Mesendoderm (in vitro differentiated cells): ENCODE measurements around the gene MYO15B.
"Not testable (repeated sequence)": the region's sequence is repeated elsewhere in the genome, so short reads cannot be mapped to it uniquely, and the experiment has no call there.

Experiments used
- DNase-seq: peaks from one replicate; pipeline ENCODE4 v3.0.0; 2013
- H2AK5ac ChIP-seq: 2 replicates; pipeline ENCODE4 v1.6.1; 2013; ENCODE audit warnings: low read length, inconsistent platforms
- H2BK120ac ChIP-seq: 2 replicates; pipeline ENCODE4 v1.6.1; 2013; ENCODE audit warnings: low read depth, mild to moderate bottlenecking, low read length, moderate library complexity, mixed read lengths
- H2BK15ac ChIP-seq: replicated peaks from 2 replicates; pipeline ENCODE4 v1.6.1; 2013; ENCODE audit warnings: low read depth, mild to moderate bottlenecking, moderate library complexity
- H2BK5ac ChIP-seq: 2 replicates; pipeline ENCODE4 v1.6.1; 2013; ENCODE audit warnings: low read length, inconsistent platforms
- H3K18ac ChIP-seq: 2 replicates; pipeline ENCODE4 v1.6.1; 2013; ENCODE audit warnings: mild to moderate bottlenecking, low read length, mixed read lengths
- H3K23ac ChIP-seq: one replicate; pipeline ENCODE4 v1.6.1; 2013; ENCODE audit warnings: low read length
- H3K27ac ChIP-seq: 2 replicates; pipeline ENCODE4 v1.5.1; 2013; ENCODE audit warnings: low read depth, mild to moderate bottlenecking, inconsistent platforms, low read length, moderate library complexity
- H3K27me3 ChIP-seq: 2 replicates; pipeline ENCODE4 v1.6.1; 2013; ENCODE audit warnings: low read length, control low read depth, mild to moderate bottlenecking, inconsistent platforms; ENCODE audit not compliant: insufficient read depth, poor library complexity
- H3K36me3 ChIP-seq: 2 replicates; pipeline ENCODE4 v1.6.1; 2013; ENCODE audit warnings: low read length, inconsistent platforms; ENCODE audit not compliant: control insufficient read depth, insufficient read depth
- H3K4ac ChIP-seq: one replicate; pipeline ENCODE4 v1.6.1; 2013; ENCODE audit warnings: low read depth, mild to moderate bottlenecking, low read length, moderate library complexity
- H3K4me1 ChIP-seq: 2 replicates; pipeline ENCODE4 v1.6.1; 2013; ENCODE audit warnings: low read depth, low read length, inconsistent platforms; ENCODE audit not compliant: control insufficient read depth
- H3K4me2 ChIP-seq: 2 replicates; pipeline ENCODE4 v1.6.1; 2013; ENCODE audit warnings: low read length
- H3K4me3 ChIP-seq: 2 replicates; pipeline ENCODE4 v1.5.1; 2013; ENCODE audit warnings: mild to moderate bottlenecking, low read length
- H3K56ac ChIP-seq: one replicate; pipeline ENCODE4 v1.6.1; 2013; ENCODE audit warnings: low read length
- H3K79me1 ChIP-seq: 2 replicates; pipeline ENCODE4 v1.6.1; 2013; ENCODE audit warnings: low read length, inconsistent platforms
- H3K79me2 ChIP-seq: 2 replicates; pipeline ENCODE4 v1.6.1; 2013; ENCODE audit warnings: mild to moderate bottlenecking, low read length; ENCODE audit not compliant: control insufficient read depth, insufficient read depth
- H3K9ac ChIP-seq: 2 replicates; pipeline ENCODE4 v1.6.1; 2013; ENCODE audit warnings: low read length, inconsistent platforms
- H4K5ac ChIP-seq: one replicate; pipeline ENCODE4 v1.6.1; 2013; ENCODE audit warnings: low read length
- H4K8ac ChIP-seq: one replicate; pipeline ENCODE4 v1.6.1; 2013; ENCODE audit warnings: low read depth, mild to moderate bottlenecking, control low read depth, low read length, moderate library complexity
- WGBS: extraction: QIAGEN DNeasy Blood & Tissue Kit; methylation state at CpG from one replicate; pipeline ENCODE4 v1.1.7; 2013; ENCODE audit warnings: low lambda C conversion rate, missing lambda C conversion rate; ENCODE audit not compliant: insufficient coverage; ENCODE audit errors: extremely low coverage; 5-methylcytosine and 5-hydroxymethylcytosine counted together

MYO15B gene

GRCh38 chr17:75581121-75581725, 6.4 kb upstream of the MYO15B start:
- H3K27ac ChIP-seq, H3K4me2 ChIP-seq, H3K9ac ChIP-seq, H2BK120ac ChIP-seq, H3K4me3 ChIP-seq, H3K56ac ChIP-seq, H3K27me3 ChIP-seq, H2BK15ac ChIP-seq, H4K8ac ChIP-seq, H3K79me2 ChIP-seq, H3K36me3 ChIP-seq, DNase-seq, H3K18ac ChIP-seq, H3K79me1 ChIP-seq, H2BK5ac ChIP-seq, H3K23ac ChIP-seq, H2AK5ac ChIP-seq, H4K5ac ChIP-seq, H3K4me1 ChIP-seq, H3K4ac ChIP-seq: not testable (repeated sequence)
- no CpG with 5 or more reads among the region's 23 CpGs for WGBS

DNA sequence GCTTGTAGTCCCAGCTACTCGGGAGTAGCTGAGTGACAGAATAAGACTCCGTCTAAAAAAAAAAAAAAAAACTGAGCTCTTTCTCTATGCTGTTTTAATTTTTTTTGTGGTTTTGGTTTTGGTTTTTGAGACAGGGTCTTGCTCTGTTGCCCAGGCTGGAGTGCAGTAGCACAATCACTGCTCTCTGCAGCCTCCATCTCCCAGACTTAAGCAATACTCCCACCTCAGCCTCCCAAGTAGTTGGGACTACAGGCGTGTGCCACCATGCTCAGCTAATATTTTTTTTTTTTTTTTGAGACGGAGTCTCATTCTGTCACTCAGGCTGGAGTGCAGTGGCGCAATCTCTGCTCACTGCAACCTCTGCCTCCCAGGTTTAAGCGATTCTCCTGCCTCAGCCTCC, 4.4 kb upstream of the MYO15B start:
- not testable (repeated sequence) for H3K18ac ChIP-seq, DNase-seq, H3K23ac ChIP-seq, H3K79me1 ChIP-seq, H3K4me1 ChIP-seq, H3K56ac ChIP-seq, H3K9ac ChIP-seq, H2BK5ac ChIP-seq, H3K27ac ChIP-seq, H3K36me3 ChIP-seq, H2BK120ac ChIP-seq, H3K27me3 ChIP-seq, H2BK15ac ChIP-seq, H3K4me3 ChIP-seq, H4K5ac ChIP-seq, H3K79me2 ChIP-seq, H4K8ac ChIP-seq, H2AK5ac ChIP-seq, H3K4ac ChIP-seq, H3K4me2 ChIP-seq
- no CpG with 5 or more reads among the region's 6 CpGs for WGBS

DNA sequence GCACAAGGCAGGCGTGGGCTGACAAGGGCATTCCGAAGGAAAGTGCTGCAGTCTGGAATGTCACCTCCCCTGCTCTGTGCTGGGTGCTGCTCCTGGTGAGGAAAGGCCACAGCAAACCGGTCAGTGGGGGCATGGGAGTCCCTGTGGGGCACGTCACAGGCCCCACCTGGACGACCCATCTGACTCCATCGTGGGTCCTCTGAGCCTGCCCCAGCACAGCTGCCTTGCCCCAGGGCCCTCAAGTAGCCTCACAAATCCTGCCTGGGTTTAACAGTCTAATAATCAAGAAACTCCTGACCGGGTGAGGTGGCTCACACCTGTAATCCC, 2.8 kb upstream of the MYO15B start:
- H2BK15ac ChIP-seq: no peak overlapping the region
- H2BK5ac ChIP-seq: no peak overlapping the region
- no peak overlapping the region for H3K4ac ChIP-seq
- no peak overlapping the region for H3K9ac ChIP-seq
- H3K18ac ChIP-seq: no peak overlapping the region
- no peaks in the 10 kb centered on the region for H3K79me2 ChIP-seq
- no peaks in the 10 kb centered on the region for H3K27me3 ChIP-seq
- H2AK5ac ChIP-seq: no peak overlapping the region
- H4K5ac ChIP-seq: no peak overlapping the region
- H3K4me3 ChIP-seq: no peak overlapping the region
- no peak overlapping the region for H4K8ac ChIP-seq
- no CpG with 5 or more reads among the region's 7 CpGs for WGBS
- no peaks in the 10 kb centered on the region for H3K36me3 ChIP-seq
- no peak overlapping the region for H2BK120ac ChIP-seq
- no peak overlapping the region for H3K23ac ChIP-seq
- no peaks in the 10 kb centered on the region for H3K79me1 ChIP-seq
- no peak overlapping the region for H3K56ac ChIP-seq
- H3K4me2 ChIP-seq: no peak overlapping the region
- no peak overlapping the region for H3K27ac ChIP-seq
- H3K4me1 ChIP-seq: no peaks in the 10 kb centered on the region
- no peak for DNase-seq

DNA sequence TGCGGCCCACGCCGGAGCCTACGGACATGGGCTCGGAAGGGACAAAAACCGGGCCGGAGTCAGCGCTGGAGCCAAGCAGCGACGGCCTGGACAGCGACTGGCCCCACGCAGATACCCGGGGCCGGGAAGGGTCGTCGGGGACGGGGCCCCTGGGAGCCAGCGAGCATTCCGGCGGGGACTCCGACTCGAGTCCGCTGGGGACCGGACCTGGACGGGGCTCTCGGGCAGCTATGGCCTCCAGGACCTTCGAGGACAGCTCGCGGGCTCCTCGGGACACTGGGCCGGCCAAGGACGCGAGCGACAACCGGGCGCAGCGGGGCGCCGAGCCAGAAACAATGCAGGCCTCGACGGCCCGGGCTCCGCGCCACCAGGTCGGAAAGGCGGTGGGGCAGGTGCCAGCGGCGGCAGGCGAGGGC, 1.0 kb downstream of the MYO15B start:
- Histone ChIP-seq H3K27ac (peak overlapping the region; percentile 86), H4K5ac (no peak overlapping the region), H3K4ac (peak overlapping the region; percentile 96), H3K56ac (peak overlapping the region; percentile 91), H4K8ac (no peak overlapping the region), H3K27me3 (no peaks in the 10 kb centered on the region), H3K4me2 (peak overlapping the region; percentile 85), H3K79me2 (no peaks in the 10 kb centered on the region), H3K36me3 (no peaks in the 10 kb centered on the region), H2BK120ac (no peak overlapping the region), H2BK15ac (no peak overlapping the region), H3K23ac (peak overlapping the region; percentile 97), H3K4me1 (no peaks in the 10 kb centered on the region), H2AK5ac (no peak overlapping the region), H3K18ac (peak overlapping the region; percentile 95), H2BK5ac (no peak overlapping the region), H3K9ac (peak overlapping the region; percentile 91), H3K79me1 (no peaks in the 10 kb centered on the region), H3K4me3 (peak overlapping the region; percentile 37)
- DNase-seq: no peak
- no CpG with 5 or more reads among the region's 49 CpGs for WGBS

DNA sequence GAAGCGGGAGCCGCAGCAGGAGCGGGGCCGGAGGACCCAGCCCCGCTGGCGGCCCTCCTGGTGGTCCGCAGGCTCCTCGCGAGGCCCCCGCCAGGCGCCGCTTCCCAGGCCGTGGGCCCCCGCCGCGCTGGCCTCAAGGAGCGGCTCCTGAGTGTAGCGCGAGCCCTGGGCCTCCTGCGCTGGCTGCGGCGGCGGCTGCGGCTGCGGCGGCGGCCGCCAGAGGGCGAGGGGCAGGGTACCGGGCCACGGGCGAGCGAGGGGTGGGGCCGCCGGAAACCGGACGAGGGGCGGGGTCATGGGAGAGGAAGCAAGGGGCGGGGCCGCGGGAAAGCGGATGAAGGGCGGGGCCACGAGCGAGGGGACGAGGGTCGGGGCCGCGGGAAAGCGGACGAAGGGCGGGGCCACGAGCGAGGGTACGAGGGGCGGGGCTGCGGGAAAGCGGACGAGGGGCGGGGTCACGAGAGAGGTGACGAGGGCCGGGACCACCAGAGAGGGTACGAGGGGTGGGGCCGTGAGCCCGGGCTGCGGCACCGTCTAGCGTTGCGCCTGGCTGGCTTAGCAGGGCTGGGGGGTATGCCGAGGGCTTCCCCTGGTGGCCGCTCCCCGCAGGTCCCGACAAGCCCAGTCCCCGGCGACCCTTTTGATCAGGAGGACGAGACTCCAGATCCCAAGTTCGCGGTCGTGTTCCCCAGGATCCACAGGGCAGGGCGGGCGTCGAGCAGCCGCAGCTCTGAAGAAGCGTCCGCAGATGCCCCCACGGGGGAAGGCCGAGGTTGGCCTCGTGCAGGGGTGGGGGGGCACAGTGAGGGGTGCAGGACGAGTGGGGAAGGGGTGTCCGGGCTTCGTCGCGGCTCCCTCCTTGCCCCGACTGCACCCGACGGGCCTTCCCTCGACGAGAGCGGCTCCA, 1.7 kb downstream of the MYO15B start:
- Histone ChIP-seq H4K8ac (no peak overlapping the region), H3K56ac (peak overlapping the region; percentile 91), H2AK5ac (no peak overlapping the region), H3K4me1 (no peaks in the 10 kb centered on the region), H2BK15ac (no peak overlapping the region), H3K79me1 (no peaks in the 10 kb centered on the region), H2BK5ac (no peak overlapping the region), H3K36me3 (no peaks in the 10 kb centered on the region), H3K4me3 (no peak overlapping the region), H3K79me2 (no peaks in the 10 kb centered on the region), H3K4ac (peak overlapping the region; percentile 96), H4K5ac (no peak overlapping the region), H3K27me3 (no peaks in the 10 kb centered on the region), H3K23ac (peak overlapping the region; percentile 9), H3K18ac (peak overlapping the region; percentile 95), H2BK120ac (no peak overlapping the region), H3K27ac (peak overlapping the region; percentile 86), H3K4me2 (peak overlapping the region; percentile 85), H3K9ac (peak overlapping the region; percentile 91)
- peak; percentile 93 for DNase-seq
- no CpG with 5 or more reads among the region's 100 CpGs for WGBS
